ENCODE data around the gene CAMTA1.

CAMTA1 gene

GRCh38 chr1:7425229-7425628 lies 640.0 kb downstream of the CAMTA1 start:
- H4K20me1 ChIP-seq (ENCODE audit: low read depth, low read length): no peaks in the 10 kb centered on the region
- TF ChIP-seq EZH2phosphoT487 (conservative IDR thresholded peaks at IDR 0.05; ENCODE audit: low read length) (no peak), CTCF (IDR thresholded peaks at IDR 0.05; ENCODE audit: insufficient read depth, low read length, poor library complexity, severe bottlenecking) (no peak)
- no peak overlapping the region for H3K9ac ChIP-seq (ENCODE audit: low read length)
- no peaks in the 10 kb centered on the region for H3K79me2 ChIP-seq (ENCODE audit: insufficient read depth, low read length)
- H3K4me2 ChIP-seq (ENCODE audit: low read depth, low read length, poor library complexity, severe bottlenecking): no peak overlapping the region
- no peaks in the 10 kb centered on the region for H3K9me3 ChIP-seq (ENCODE audit: insufficient read depth, low read length)
- no peak overlapping the region for H3K4me3 ChIP-seq (ENCODE audit: insufficient read depth, low read length, poor library complexity, severe bottlenecking)
- no peaks in the 10 kb centered on the region for H3K36me3 ChIP-seq (ENCODE audit: low read length)
- H3K27ac ChIP-seq (ENCODE audit: low read depth, low read length): no peak overlapping the region
- no peaks in the 10 kb centered on the region for H3K27me3 ChIP-seq (ENCODE audit: low read length)
- H3K9me2 ChIP-seq (replicated peaks; ENCODE audit: insufficient read depth, low read length): no peaks in the 10 kb centered on the region
- H2AFZ ChIP-seq (ENCODE audit: low read depth, low read length, severe bottlenecking): no peak overlapping the region
- no peaks in the 10 kb centered on the region for H3F3A ChIP-seq (ENCODE audit: insufficient read depth)

GRCh38 chr1:7425771-7426170 lies 640.5 kb downstream of the CAMTA1 start:
- H3K27me3 ChIP-seq (ENCODE audit: low read length): no peaks in the 10 kb centered on the region
- TF ChIP-seq EZH2phosphoT487 (conservative IDR thresholded peaks at IDR 0.05; ENCODE audit: low read length) (no peak), CTCF (IDR thresholded peaks at IDR 0.05; ENCODE audit: insufficient read depth, low read length, poor library complexity, severe bottlenecking) (no peak)
- H3K4me2 ChIP-seq (ENCODE audit: low read depth, low read length, poor library complexity, severe bottlenecking): no peak overlapping the region
- no peak overlapping the region for H3K9ac ChIP-seq (ENCODE audit: low read length)
- H3F3A ChIP-seq (ENCODE audit: insufficient read depth): no peaks in the 10 kb centered on the region
- H4K20me1 ChIP-seq (ENCODE audit: low read depth, low read length): no peaks in the 10 kb centered on the region
- H3K79me2 ChIP-seq (ENCODE audit: insufficient read depth, low read length): no peaks in the 10 kb centered on the region
- no peaks in the 10 kb centered on the region for H3K36me3 ChIP-seq (ENCODE audit: low read length)
- no peaks in the 10 kb centered on the region for H3K9me3 ChIP-seq (ENCODE audit: insufficient read depth, low read length)
- H3K9me2 ChIP-seq (replicated peaks; ENCODE audit: insufficient read depth, low read length): no peaks in the 10 kb centered on the region
- H2AFZ ChIP-seq (ENCODE audit: low read depth, low read length, severe bottlenecking): no peak overlapping the region
- H3K4me3 ChIP-seq (ENCODE audit: insufficient read depth, low read length, poor library complexity, severe bottlenecking): no peak overlapping the region
- no peak overlapping the region for H3K27ac ChIP-seq (ENCODE audit: low read depth, low read length)

DNA sequence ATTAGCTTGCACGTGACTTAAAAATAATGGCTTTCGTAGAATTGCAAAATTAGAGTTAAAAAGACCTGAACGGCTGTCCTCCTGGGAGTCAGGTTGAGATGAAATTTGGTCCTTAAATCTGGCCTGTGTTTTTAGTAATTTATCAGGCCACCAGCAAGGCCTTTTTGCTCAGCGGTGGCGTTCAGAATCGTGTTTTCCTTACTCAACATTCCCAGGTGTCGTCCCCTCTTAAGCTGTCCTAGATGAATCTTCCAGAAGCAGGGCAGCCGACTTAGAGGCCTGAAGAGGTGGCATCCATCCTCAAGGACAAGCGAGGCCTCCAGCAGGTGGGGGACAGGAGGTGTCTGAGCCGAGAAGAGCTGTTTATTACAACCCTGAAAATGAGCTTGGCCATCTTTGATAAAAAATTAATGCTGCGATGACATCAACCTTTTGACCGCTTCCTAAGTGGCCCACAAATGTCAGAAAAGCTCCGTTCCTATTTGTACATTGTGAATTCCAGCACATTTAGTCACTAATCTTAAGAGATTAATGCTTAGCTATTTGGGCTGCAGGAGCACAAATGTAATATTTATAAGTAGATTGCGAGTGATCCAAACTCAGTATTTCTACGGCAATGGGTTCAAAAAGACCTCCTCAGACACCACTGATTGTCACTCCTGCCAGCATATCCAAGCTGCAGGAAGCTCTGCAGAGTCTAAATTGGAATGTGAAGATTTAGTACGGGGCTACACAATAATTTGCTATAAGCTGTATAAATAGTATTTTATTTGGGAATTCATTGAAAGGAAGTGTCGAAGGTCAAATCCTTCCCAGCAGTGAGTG lies 641.7 kb downstream of the CAMTA1 start:
- no peaks in the 10 kb centered on the region for H3K27me3 ChIP-seq (ENCODE audit: low read length)
- no peak for TF ChIP-seq CTCF (IDR thresholded peaks at IDR 0.05; ENCODE audit: insufficient read depth, low read length, poor library complexity, severe bottlenecking)
- TF ChIP-seq EZH2phosphoT487 (conservative IDR thresholded peaks at IDR 0.05; ENCODE audit: low read length): no peak
- H3K9me2 ChIP-seq (replicated peaks; ENCODE audit: insufficient read depth, low read length): no peaks in the 10 kb centered on the region
- no peak overlapping the region for H3K27ac ChIP-seq (ENCODE audit: low read depth, low read length)
- no peaks in the 10 kb centered on the region for H3K79me2 ChIP-seq (ENCODE audit: insufficient read depth, low read length)
- H3K9ac ChIP-seq (ENCODE audit: low read length): no peak overlapping the region
- no peak overlapping the region for H3K4me3 ChIP-seq (ENCODE audit: insufficient read depth, low read length, poor library complexity, severe bottlenecking)
- H3K9me3 ChIP-seq (ENCODE audit: insufficient read depth, low read length): no peaks in the 10 kb centered on the region
- H4K20me1 ChIP-seq (ENCODE audit: low read depth, low read length): no peaks in the 10 kb centered on the region
- H2AFZ ChIP-seq (ENCODE audit: low read depth, low read length, severe bottlenecking): no peak overlapping the region
- H3K36me3 ChIP-seq (ENCODE audit: low read length): no peaks in the 10 kb centered on the region
- H3F3A ChIP-seq (ENCODE audit: insufficient read depth): no peaks in the 10 kb centered on the region
- no peak overlapping the region for H3K4me2 ChIP-seq (ENCODE audit: low read depth, low read length, poor library complexity, severe bottlenecking)

Data from SU-DHL-6 (cell line).